Nephron (organoid): ENCODE data around the gene SLC15A4.

Source experiments
- H3K27ac Mint-ChIP-seq, 3 experiments: 2 replicates each; pipeline ENCODE4 v1.8.0; 2020; ENCODE audit warnings: mixed read lengths in 3 of 3, mild to moderate bottlenecking in 2 of 3, moderate library complexity in 1 of 3
- H3K27me3 Mint-ChIP-seq: 2 replicates; pipeline ENCODE4 v1.8.0; 2021; ENCODE audit warnings: low read depth, mild to moderate bottlenecking, moderate library complexity, mixed read lengths
- H3K36me3 Mint-ChIP-seq: 2 replicates; pipeline ENCODE4 v1.8.0; 2020; ENCODE audit warnings: low read depth, mixed read lengths
- H3K4me1 Mint-ChIP-seq: 2 replicates; pipeline ENCODE4 v1.8.0; 2020; ENCODE audit warnings: mixed read lengths
- H3K4me3 Mint-ChIP-seq, 3 experiments: 2 replicates each; pipeline ENCODE4 v1.8.0; 2020; ENCODE audit warnings: mild to moderate bottlenecking in 3 of 3, mixed read lengths in 3 of 3, moderate library complexity in 2 of 3
- H3K9me3 Mint-ChIP-seq: 2 replicates; pipeline ENCODE4 v1.8.0; 2020; ENCODE audit warnings: mixed read lengths
- TF ChIP-seq, protein P1 (sequence below), 3 experiments: fragments of 200-600 bp; sonication (generic); IDR thresholded peaks; one replicate each; pipeline ENCODE4 v1.5.0; 2021; ENCODE audit warnings: antibody characterized with exemption in 3 of 3; ENCODE audit not compliant: unreplicated experiment in 3 of 3

The SLC15A4 gene

DNA sequence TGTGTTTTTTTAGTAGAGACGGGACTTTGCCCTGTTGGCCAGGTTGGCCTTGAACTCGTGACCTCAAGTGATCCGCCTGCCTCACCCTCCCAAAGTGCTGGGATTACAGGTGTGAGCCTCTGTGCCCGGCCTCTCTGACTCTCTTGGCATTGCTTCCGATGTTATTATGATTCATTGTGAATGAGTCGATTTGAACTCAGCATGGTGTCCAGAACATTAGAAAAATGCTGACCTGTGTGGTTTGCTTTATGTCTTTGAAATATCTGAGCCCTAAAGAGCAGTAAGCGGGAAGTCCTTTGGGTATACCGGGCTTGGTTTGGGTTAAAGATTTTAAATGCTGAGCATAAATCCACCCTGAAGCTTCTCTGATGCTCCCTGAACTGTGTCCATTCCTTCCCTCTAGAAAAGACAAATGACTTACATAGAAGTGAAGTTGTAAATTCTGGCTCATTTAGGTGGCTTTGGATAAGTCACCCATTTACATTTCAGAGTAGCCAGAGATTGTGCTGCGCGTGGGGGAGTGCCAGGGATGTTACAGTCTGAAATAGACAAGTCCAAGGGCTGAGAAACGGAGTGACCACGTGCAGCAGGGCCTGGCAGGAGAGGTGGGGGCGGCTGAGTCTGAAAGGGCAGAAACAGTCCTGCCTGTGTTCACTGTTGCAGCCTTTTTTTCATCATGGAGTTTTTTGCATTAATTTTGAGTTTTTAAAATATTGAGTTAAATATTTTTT is 39.6 kb downstream of the SLC15A4 start:
- TF ChIP-seq, protein P1, sequence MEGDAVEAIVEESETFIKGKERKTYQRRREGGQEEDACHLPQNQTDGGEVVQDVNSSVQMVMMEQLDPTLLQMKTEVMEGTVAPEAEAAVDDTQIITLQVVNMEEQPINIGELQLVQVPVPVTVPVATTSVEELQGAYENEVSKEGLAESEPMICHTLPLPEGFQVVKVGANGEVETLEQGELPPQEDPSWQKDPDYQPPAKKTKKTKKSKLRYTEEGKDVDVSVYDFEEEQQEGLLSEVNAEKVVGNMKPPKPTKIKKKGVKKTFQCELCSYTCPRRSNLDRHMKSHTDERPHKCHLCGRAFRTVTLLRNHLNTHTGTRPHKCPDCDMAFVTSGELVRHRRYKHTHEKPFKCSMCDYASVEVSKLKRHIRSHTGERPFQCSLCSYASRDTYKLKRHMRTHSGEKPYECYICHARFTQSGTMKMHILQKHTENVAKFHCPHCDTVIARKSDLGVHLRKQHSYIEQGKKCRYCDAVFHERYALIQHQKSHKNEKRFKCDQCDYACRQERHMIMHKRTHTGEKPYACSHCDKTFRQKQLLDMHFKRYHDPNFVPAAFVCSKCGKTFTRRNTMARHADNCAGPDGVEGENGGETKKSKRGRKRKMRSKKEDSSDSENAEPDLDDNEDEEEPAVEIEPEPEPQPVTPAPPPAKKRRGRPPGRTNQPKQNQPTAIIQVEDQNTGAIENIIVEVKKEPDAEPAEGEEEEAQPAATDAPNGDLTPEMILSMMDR (IDR thresholded peaks at IDR 0.05; ENCODE audit: unreplicated experiment in 3 of 3), result no peak
- Mint-ChIP-seq H3K36me3 (no peaks in the 10 kb centered on the region), H3K9me3 (peaks cover 11% of the 10 kb centered on the region), H3K4me1 (peaks cover 9% of the 10 kb centered on the region), H3K27me3 (peaks cover 4% of the 10 kb centered on the region), H3K27ac (peak overlapping the region in 2 of 3 experiments; percentile 34 to 44), H3K4me3 (no peak overlapping the region)

DNA sequence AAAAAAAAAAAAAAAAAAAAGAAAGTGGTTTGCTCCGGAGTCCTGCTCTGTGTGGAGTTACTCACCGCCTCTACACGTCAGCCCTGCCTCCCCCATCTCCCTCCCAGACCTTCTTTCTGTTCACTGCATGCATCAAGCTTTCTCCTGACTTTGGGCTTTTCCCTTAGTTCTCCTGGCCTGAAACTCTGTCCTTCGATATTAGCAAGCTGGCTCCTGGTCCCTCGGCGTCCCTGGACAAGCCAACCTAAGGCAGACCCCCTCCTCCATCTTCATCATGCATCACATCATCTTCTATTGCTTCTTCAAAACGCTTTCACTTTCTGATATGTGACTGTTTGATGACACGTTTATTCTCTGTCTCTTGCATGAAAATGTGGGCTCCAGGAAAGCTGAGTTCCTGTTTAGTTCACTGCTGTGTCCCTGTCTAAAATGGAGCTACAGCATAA is 40.6 kb downstream of the SLC15A4 start:
- Mint-ChIP-seq H3K4me3 (no peak overlapping the region), H3K4me1 (peaks cover 9% of the 10 kb centered on the region), H3K27me3 (peaks cover 4% of the 10 kb centered on the region), H3K36me3 (no peaks in the 10 kb centered on the region), H3K27ac (no peak overlapping the region), H3K9me3 (peaks cover 11% of the 10 kb centered on the region)
- TF ChIP-seq, protein P1 (IDR thresholded peaks at IDR 0.05; ENCODE audit: unreplicated experiment in 3 of 3), result no peak

DNA sequence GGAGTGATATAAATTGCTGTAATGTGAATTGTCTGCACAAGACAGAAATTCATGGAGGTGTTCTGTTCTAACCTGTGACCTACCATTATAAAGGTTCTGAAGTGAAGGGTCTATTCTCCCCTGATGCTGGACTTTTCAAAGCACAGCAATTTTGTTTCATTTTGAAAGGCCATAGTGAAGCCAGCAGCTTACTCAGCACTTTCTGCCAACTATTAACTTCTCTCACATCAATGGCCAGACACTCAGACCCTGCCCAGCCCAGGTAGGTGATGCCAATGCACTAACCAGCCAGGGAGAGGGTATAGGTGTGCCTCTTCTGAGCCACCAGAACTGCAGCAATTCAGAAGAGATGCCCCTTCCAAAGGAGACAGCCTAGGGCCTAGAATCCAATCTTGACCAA is 43.9 kb downstream of the SLC15A4 start:
- no peak overlapping the region for H3K4me3 Mint-ChIP-seq
- TF ChIP-seq, protein P1 (IDR thresholded peaks at IDR 0.05; ENCODE audit: unreplicated experiment in 3 of 3), result no peak
- H3K4me1 Mint-ChIP-seq, result peaks cover 9% of the 10 kb centered on the region
- no peaks in the 10 kb centered on the region for H3K36me3 Mint-ChIP-seq
- no peak overlapping the region for H3K27ac Mint-ChIP-seq
- peaks cover 11% of the 10 kb centered on the region for H3K9me3 Mint-ChIP-seq
- peaks cover 4% of the 10 kb centered on the region for H3K27me3 Mint-ChIP-seq

DNA sequence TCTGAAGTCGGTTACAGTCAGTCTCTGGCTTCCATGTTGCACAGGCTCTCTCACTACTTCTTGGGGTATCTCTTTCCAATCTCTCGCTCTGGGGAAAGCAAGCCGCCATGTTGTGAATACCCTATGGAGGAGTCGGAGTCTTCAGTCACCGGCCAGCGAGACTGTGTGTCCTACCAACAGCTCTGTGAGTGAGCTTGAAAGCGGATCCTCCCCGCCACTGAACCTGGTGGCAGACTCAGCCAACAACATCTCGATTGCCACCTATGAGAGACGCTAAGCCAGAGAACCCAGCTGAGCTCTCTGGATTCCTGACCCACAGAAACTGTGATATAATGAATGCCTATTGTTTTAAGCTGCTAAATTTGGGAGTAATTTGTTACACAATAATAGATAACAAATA is 51.5 kb downstream of the SLC15A4 start:
- H3K36me3 Mint-ChIP-seq, result no peaks in the 10 kb centered on the region
- no peak overlapping the region for H3K27ac Mint-ChIP-seq
- TF ChIP-seq, protein P1 (IDR thresholded peaks at IDR 0.05; ENCODE audit: unreplicated experiment in 3 of 3), result no peak
- peaks cover 4% of the 10 kb centered on the region for H3K9me3 Mint-ChIP-seq
- H3K27me3 Mint-ChIP-seq, result peaks cover 28% of the 10 kb centered on the region
- no peak overlapping the region for H3K4me3 Mint-ChIP-seq
- H3K4me1 Mint-ChIP-seq, result no peaks in the 10 kb centered on the region

DNA sequence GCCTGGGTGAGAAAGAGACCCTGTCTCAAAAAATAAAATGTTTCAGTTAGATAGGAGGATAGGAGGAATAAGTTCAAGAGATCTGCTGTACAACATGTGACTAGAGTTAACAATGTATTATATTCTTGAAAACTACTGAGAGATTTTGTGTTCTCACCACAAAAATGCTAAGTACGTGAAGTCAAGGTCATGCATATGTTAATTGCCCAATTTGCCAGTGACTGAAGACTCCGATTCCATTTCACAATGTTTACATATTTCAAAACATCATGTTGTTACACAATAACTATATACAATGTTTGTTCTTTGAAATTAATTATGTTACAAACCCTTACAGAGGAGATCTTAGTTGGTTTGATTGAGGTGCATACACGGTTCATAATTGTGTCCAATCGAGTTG is 52.1 kb downstream of the SLC15A4 start:
- Mint-ChIP-seq H3K4me1 (no peaks in the 10 kb centered on the region), H3K9me3 (peaks cover 4% of the 10 kb centered on the region), H3K36me3 (no peaks in the 10 kb centered on the region), H3K27me3 (peaks cover 34% of the 10 kb centered on the region), H3K27ac (no peak overlapping the region), H3K4me3 (no peak overlapping the region)
- TF ChIP-seq, protein P1 (IDR thresholded peaks at IDR 0.05; ENCODE audit: unreplicated experiment in 3 of 3), result no peak

DNA sequence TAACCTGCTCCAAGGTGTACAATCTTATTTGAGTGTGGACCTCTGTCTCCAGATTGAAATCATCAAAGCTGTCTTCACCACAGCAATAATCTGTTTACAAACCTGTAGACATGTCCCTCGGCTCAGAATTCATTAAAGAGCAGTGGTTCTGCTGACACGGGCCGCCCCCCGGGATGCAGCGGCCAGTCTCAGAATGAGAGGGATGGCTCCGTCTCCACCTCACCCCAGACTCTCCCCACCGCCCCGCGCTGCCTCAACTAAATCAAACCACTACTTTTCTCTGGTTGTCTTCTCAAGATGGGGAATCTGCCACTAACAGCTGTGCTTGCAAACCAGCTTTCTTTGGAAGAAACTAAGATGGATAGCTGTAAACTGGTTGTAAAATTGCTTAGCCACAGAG is 56.2 kb downstream of the SLC15A4 start:
- Mint-ChIP-seq H3K4me3 (no peak overlapping the region), H3K27ac (no peak overlapping the region), H3K36me3 (no peaks in the 10 kb centered on the region), H3K4me1 (no peaks in the 10 kb centered on the region), H3K27me3 (peaks cover 58% of the 10 kb centered on the region), H3K9me3 (peaks cover 4% of the 10 kb centered on the region)
- TF ChIP-seq, protein P1 (IDR thresholded peaks at IDR 0.05; ENCODE audit: unreplicated experiment in 3 of 3), result no peak
